CD8-positive, alpha-beta memory T cell (primary cell): ENCODE results near the gene SEC61G. TPM values are rescaled to one million over a fixed set of nuclear protein-coding genes. Genes with fewer than 3 reads are reported as not detected.

Experiments used
- CTCF ChIA-PET: fragments of 350-600 bp; sonication (Branson Sonifier 250); formaldehyde crosslinking; loops from one replicate; lab custom pipeline; 2021; ENCODE audit warnings: antibody characterized with exemption; lab: Charles Lee
- POLR2A ChIA-PET: fragments of 350-600 bp; sonication (Branson Sonifier 250); formaldehyde crosslinking; loops from one replicate; lab custom pipeline; 2021; ENCODE audit warnings: antibody characterized with exemption; lab: Charles Lee
- DNase-seq, 5 donors: peaks; one replicate each; pipeline versions ENCODE4 v3.0.0 to v3.0.0-alpha.2; 2020 to 2022; ENCODE audit warnings: mixed read lengths in 1 of 5
- H3K27ac ChIP-seq: one replicate; pipeline ENCODE4 v1.7.0; 2013; ENCODE audit warnings: low read depth, mild to moderate bottlenecking, low read length, moderate library complexity
- H3K27me3 ChIP-seq: 2 replicates; pipeline ENCODE4 v1.7.0; 2013; ENCODE audit warnings: low read length, mild to moderate bottlenecking; ENCODE audit not compliant: insufficient read depth, poor library complexity, severe bottlenecking
- H3K36me3 ChIP-seq: 2 replicates; pipeline ENCODE4 v1.7.0; 2013; ENCODE audit warnings: mild to moderate bottlenecking, low read length, moderate library complexity; ENCODE audit not compliant: insufficient read depth
- H3K4me1 ChIP-seq: 2 replicates; pipeline ENCODE4 v1.7.0; 2013; ENCODE audit warnings: mild to moderate bottlenecking, low read length, moderate library complexity; ENCODE audit not compliant: insufficient read depth
- H3K4me3 ChIP-seq: 2 replicates; pipeline ENCODE4 v1.7.0; 2013; ENCODE audit warnings: mild to moderate bottlenecking, low read length
- H3K9me3 ChIP-seq: 2 replicates; pipeline ENCODE4 v1.7.0; 2013; ENCODE audit warnings: mild to moderate bottlenecking, low read length
- H3K27ac Mint-ChIP-seq, 8 donors: one replicate each; pipeline ENCODE4 v1.8.0; 2020 to 2021; ENCODE audit warnings: mixed read lengths in 8 of 8, mild to moderate bottlenecking in 6 of 8, inconsistent platforms in 3 of 8, moderate library complexity in 3 of 8
- H3K27me3 Mint-ChIP-seq, 2 donors: one replicate each; pipeline ENCODE4 v1.8.0; 2020 to 2021; ENCODE audit warnings: mixed read lengths in 2 of 2, mild to moderate bottlenecking in 1 of 2, moderate library complexity in 1 of 2
- H3K36me3 Mint-ChIP-seq, 3 donors: one replicate each; pipeline ENCODE4 v1.8.0; 2020 to 2021; ENCODE audit warnings: mixed read lengths in 3 of 3, inconsistent platforms in 1 of 3, mild to moderate bottlenecking in 1 of 3
- H3K4me1 Mint-ChIP-seq, 3 donors: one replicate each; pipeline ENCODE4 v1.8.0; 2020 to 2021; ENCODE audit warnings: mixed read lengths in 3 of 3, inconsistent platforms in 1 of 3, mild to moderate bottlenecking in 1 of 3
- H3K4me3 Mint-ChIP-seq, 7 donors: one replicate each; pipeline ENCODE4 v1.8.0; 2020 to 2021; ENCODE audit warnings: mixed read lengths in 7 of 7, mild to moderate bottlenecking in 6 of 7, moderate library complexity in 4 of 7, inconsistent platforms in 2 of 7
- H3K9me3 Mint-ChIP-seq, 5 donors: one replicate each; pipeline ENCODE4 v1.8.0; 2020 to 2022; ENCODE audit warnings: mixed read lengths in 5 of 5, mild to moderate bottlenecking in 3 of 5, moderate library complexity in 2 of 5, inconsistent platforms in 1 of 5
- polyA plus RNA-seq: library from polyadenylated mRNA; unstranded; fragments of 300-500 nt; fragmentation: Illumina TruSeq; gene quantifications from one replicate; pipeline ENCODE4 v1.2.3, GENCODE V29; 2021
- total RNA-seq, 2 experiments: library from RNA; stranded (reverse); gene quantifications; one replicate each; pipeline ENCODE4 v1.2.3, GENCODE V29; 2021

The SEC61G gene
- total and polyA plus RNA-seq, 3 experiments from 2014 or later = 138 to 281 (median 144) TPM

DNA sequence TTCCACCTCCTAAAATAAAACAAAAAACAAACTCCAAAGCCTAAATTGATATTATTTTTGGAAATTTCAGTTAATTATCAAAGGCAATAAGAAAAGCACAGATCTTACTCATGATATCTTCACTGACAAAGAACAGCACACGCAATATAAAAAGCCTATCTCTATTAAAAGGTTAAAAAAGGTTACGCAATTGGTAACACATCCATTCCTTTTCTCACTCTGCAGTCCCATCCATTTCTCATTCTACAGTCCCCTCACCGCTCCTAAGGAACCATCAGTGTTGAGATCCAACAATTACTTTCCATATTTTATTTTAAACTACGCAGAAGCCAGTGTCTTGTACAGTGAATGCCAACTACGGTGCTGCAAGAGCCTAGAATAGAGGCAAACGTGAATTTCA is 1.3 kb downstream of the SEC61G start:
- Mint-ChIP-seq H3K27ac (peak overlapping the region in 7 of 8 donors; percentile 11 to 99 (median 92)), H3K9me3 (no peaks in the 10 kb centered on the region), H3K4me3 (peak overlapping the region; percentile 98 to 100 (median 100)), H3K27me3 (no peaks in the 10 kb centered on the region), H3K4me1 (peaks cover 48 to 60% (median 58%) of the 10 kb centered on the region in 3 donors), H3K36me3 (peaks cover 0 to 40% (median 7%) of the 10 kb centered on the region in 3 donors)
- no peaks in the 10 kb centered on the region for H3K27me3 ChIP-seq
- ChIA-PET POLR2A (no interaction called here), CTCF (interaction anchor here (4.1 kb wide), 1 partner anchor 17 kb away, joined by 22 read pairs; no protein-coding TSS in a partner anchor)
- H3K4me1 ChIP-seq = peaks cover 23% of the 10 kb centered on the region
- peak overlapping the region; percentile 95 for H3K4me3 ChIP-seq
- H3K27ac ChIP-seq = peak overlapping the region; percentile 77
- no peaks in the 10 kb centered on the region for H3K9me3 ChIP-seq
- DNase-seq = no peak
- H3K36me3 ChIP-seq = peaks cover 10% of the 10 kb centered on the region

GRCh38 chr7:54749200-54749599 is 9.8 kb downstream of the SEC61G start:
- no peak for DNase-seq
- no peak overlapping the region for H3K4me3 Mint-ChIP-seq
- H3K27me3 Mint-ChIP-seq = no peaks in the 10 kb centered on the region
- H3K9me3 Mint-ChIP-seq = no peaks in the 10 kb centered on the region
- POLR2A ChIA-PET = no interaction called here
- H3K4me1 Mint-ChIP-seq = peaks cover 9 to 27% (median 16%) of the 10 kb centered on the region in 3 donors
- no peaks in the 10 kb centered on the region for H3K27me3 ChIP-seq
- no peak overlapping the region for H3K27ac ChIP-seq
- CTCF ChIA-PET = no interaction called here
- no peaks in the 10 kb centered on the region for H3K4me1 ChIP-seq
- peak overlapping the region in 1 of 8 donors; percentile 62 for H3K27ac Mint-ChIP-seq
- no peak overlapping the region for H3K4me3 ChIP-seq
- H3K36me3 ChIP-seq = peaks cover 11% of the 10 kb centered on the region
- H3K36me3 Mint-ChIP-seq = peaks cover 5 to 64% (median 33%) of the 10 kb centered on the region in 3 donors
- no peaks in the 10 kb centered on the region for H3K9me3 ChIP-seq

DNA sequence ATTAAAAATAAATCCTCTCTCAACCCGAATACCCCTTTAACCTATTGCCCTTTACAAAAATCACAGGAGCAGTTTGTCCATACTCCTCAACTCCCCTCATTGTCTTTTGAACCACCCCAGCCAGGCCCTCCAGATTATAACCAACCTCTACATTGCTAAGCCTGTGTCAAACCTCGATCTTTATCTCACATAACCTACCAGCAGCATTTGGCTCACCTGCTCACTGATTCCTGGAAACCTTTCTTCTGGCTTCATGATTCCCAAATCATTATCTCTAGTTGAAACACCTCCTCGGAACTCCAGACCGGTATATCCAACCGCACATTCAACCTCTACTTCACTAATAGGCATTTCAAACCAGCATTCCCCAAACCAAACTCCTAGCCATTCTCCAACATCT is 11.8 kb downstream of the SEC61G start:
- no peaks in the 10 kb centered on the region for H3K27me3 Mint-ChIP-seq
- DNase-seq = no peak
- POLR2A ChIA-PET = no interaction called here

GRCh38 chr7:54743580-54743979 is 15.4 kb downstream of the SEC61G start:
- Mint-ChIP-seq H3K9me3 (no peaks in the 10 kb centered on the region), H3K4me1 (peaks cover 0 to 19% (median 4%) of the 10 kb centered on the region in 3 donors), H3K4me3 (no peak overlapping the region), H3K27me3 (no peaks in the 10 kb centered on the region), H3K27ac (no peak overlapping the region), H3K36me3 (peaks cover 3 to 14% (median 11%) of the 10 kb centered on the region in 3 donors)
- Histone ChIP-seq H3K27ac (no peak overlapping the region), H3K4me3 (no peak overlapping the region), H3K9me3 (no peaks in the 10 kb centered on the region), H3K27me3 (no peaks in the 10 kb centered on the region), H3K36me3 (no peaks in the 10 kb centered on the region), H3K4me1 (no peaks in the 10 kb centered on the region)
- no peak for DNase-seq
- CTCF ChIA-PET = no interaction called here
- POLR2A ChIA-PET = no interaction called here

More for the DNA sequence above, 11.8 kb downstream of the SEC61G start:
- Mint-ChIP-seq H3K27ac (peak overlapping the region in 1 of 8 donors; percentile 35), H3K4me1 (peaks cover 0 to 19% (median 4%) of the 10 kb centered on the region in 3 donors), H3K4me3 (no peak overlapping the region), H3K9me3 (no peaks in the 10 kb centered on the region), H3K36me3 (peaks cover 5 to 48% (median 23%) of the 10 kb centered on the region in 3 donors)
- H3K27ac ChIP-seq = no peak overlapping the region
- no peaks in the 10 kb centered on the region for H3K4me1 ChIP-seq
- H3K36me3 ChIP-seq = peaks cover 7% of the 10 kb centered on the region
- H3K4me3 ChIP-seq = no peak overlapping the region
- no peaks in the 10 kb centered on the region for H3K9me3 ChIP-seq
- no peaks in the 10 kb centered on the region for H3K27me3 ChIP-seq
- CTCF ChIA-PET = no interaction called here

- no peak for DNase-seq
- no peak overlapping the region for H3K27ac ChIP-seq
- CTCF ChIA-PET = interaction anchor here (0.9 kb wide), 1 partner anchor 35 kb away, joined by 3 read pairs; no protein-coding TSS in a partner anchor
Measured at GRCh38 chr7:54738737-54739136, 20.3 kb downstream of the SEC61G start.

DNA sequence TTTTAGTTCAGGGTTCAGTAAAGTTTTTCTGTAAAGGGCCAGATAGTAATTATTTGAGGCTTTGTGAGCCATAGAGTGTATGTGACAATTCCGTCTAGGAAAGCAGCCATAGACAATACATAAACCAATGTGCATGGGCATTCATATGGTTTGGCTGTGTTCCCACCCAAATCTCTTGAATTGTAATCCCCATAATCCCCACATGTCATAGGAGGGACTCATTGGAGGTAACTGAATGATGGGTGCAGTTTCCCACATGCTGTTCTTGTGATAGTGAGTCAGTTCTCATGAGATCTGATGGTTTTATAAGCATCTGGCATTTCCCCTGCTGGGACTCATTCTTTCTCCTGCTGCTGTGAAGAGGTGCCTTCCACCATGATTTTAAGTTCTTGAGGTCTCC is 29.9 kb downstream of the SEC61G start:
- Histone ChIP-seq H3K27me3 (no peaks in the 10 kb centered on the region), H3K36me3 (no peaks in the 10 kb centered on the region), H3K9me3 (no peaks in the 10 kb centered on the region), H3K4me1 (no peaks in the 10 kb centered on the region), H3K4me3 (no peak overlapping the region), H3K27ac (no peak overlapping the region)
- CTCF ChIA-PET = no interaction called here
- no peak for DNase-seq
- Mint-ChIP-seq H3K27me3 (peaks cover 0 to 8% of the 10 kb centered on the region in 2 donors), H3K4me3 (no peak overlapping the region), H3K9me3 (peaks cover 0 to 23% (median 8%) of the 10 kb centered on the region in 5 donors), H3K4me1 (no peaks in the 10 kb centered on the region), H3K27ac (no peak overlapping the region), H3K36me3 (no peaks in the 10 kb centered on the region)
- POLR2A ChIA-PET = no interaction called here

More at GRCh38 chr7:54738737-54739136, 20.3 kb downstream of the SEC61G start:
- peaks cover 0 to 21% (median 3%) of the 10 kb centered on the region in 3 donors for H3K36me3 Mint-ChIP-seq
- Histone ChIP-seq H3K27me3 (no peaks in the 10 kb centered on the region), H3K36me3 (no peaks in the 10 kb centered on the region), H3K9me3 (no peaks in the 10 kb centered on the region), H3K4me3 (no peak overlapping the region), H3K4me1 (no peaks in the 10 kb centered on the region)
- POLR2A ChIA-PET = no interaction called here
- no peak overlapping the region for H3K4me3 Mint-ChIP-seq
- H3K27ac Mint-ChIP-seq = no peak overlapping the region
- peaks cover 3 to 4% of the 10 kb centered on the region in 2 donors for H3K27me3 Mint-ChIP-seq
- H3K9me3 Mint-ChIP-seq = peaks cover 0 to 23% (median 14%) of the 10 kb centered on the region in 5 donors
- no peaks in the 10 kb centered on the region for H3K4me1 Mint-ChIP-seq

DNA sequence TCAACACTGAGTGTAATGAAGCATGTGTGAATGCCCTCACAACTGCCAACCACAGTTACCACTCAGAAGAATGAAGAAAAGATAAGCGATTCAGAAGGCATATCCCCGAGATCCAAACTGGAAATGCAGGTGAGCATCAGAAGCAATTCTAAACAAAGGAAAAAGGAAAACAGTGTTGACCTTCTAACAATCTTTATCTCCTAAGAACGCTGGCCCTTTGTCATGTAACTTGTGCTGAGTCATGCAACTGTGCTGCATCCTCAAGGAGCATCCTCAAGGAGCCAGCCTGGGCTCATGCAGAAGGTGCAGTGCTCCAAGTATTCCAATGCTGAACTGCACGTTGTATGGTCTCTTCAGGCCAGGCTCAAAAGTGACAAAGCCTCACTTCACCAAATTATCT is 30.6 kb downstream of the SEC61G start:
- ChIA-PET POLR2A (no interaction called here), CTCF (no interaction called here)
- Histone ChIP-seq H3K4me1 (no peaks in the 10 kb centered on the region), H3K4me3 (no peak overlapping the region), H3K36me3 (no peaks in the 10 kb centered on the region), H3K27me3 (no peaks in the 10 kb centered on the region), H3K27ac (no peak overlapping the region), H3K9me3 (no peaks in the 10 kb centered on the region)
- Mint-ChIP-seq H3K27ac (no peak overlapping the region), H3K9me3 (peaks cover 0 to 17% (median 5%) of the 10 kb centered on the region in 5 donors), H3K27me3 (peaks cover 0 to 4% of the 10 kb centered on the region in 2 donors), H3K4me1 (no peaks in the 10 kb centered on the region), H3K36me3 (no peaks in the 10 kb centered on the region), H3K4me3 (no peak overlapping the region)
- no peak for DNase-seq

DNA sequence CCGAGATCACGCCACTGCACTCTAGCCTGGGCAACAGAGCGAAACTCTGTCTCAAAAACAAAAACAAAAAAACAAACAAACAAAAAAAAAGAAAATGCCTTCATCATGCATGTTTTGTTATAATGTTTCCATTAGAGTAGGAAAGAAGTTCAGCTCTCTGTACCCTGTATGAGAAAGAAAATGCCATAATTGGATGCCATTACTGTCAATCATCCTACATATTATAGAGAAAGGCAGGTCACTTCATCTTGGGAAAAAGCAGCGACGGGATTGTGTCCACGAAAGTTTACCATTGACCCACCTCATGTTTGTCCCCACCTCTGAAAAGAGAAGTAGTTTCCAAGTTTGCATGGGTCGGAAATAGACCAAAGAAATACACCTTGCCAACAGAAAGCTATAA is 33.8 kb downstream of the SEC61G start:
- Mint-ChIP-seq H3K9me3 (peaks cover 0 to 23% (median 5%) of the 10 kb centered on the region in 5 donors), H3K27ac (no peak overlapping the region), H3K4me3 (no peak overlapping the region), H3K27me3 (peaks cover 0 to 4% of the 10 kb centered on the region in 2 donors), H3K36me3 (no peaks in the 10 kb centered on the region), H3K4me1 (no peaks in the 10 kb centered on the region)
- Histone ChIP-seq H3K9me3 (no peaks in the 10 kb centered on the region), H3K36me3 (no peaks in the 10 kb centered on the region), H3K4me3 (no peak overlapping the region), H3K27me3 (no peaks in the 10 kb centered on the region), H3K4me1 (no peaks in the 10 kb centered on the region), H3K27ac (no peak overlapping the region)
- ChIA-PET CTCF (no interaction called here), POLR2A (no interaction called here)
- no peak for DNase-seq
